Fibroblast of pulmonary artery (primary cell): ENCODE measurements around the gene MCCD1.
A peak's percentile ranks its signal among the peaks of the same experiment; 100 is the strongest.
"Not testable (repeated sequence)": the region's sequence is repeated elsewhere in the genome, so short reads cannot be mapped to it uniquely, and the experiment has no call there.

Source experiments
- DNase-seq: peaks from one replicate; pipeline ENCODE4 v3.0.0-alpha.2; 2010; ENCODE audit warnings: low read depth
- H3K4me3 ChIP-seq: replicated peaks from 2 replicates; pipeline ENCODE4 v1.5.1; 2011; ENCODE audit warnings: low read depth, mild to moderate bottlenecking, control low read depth, low read length, moderate library complexity
- TF ChIP-seq, protein P1 (sequence below): IDR thresholded peaks from 2 replicates; pipeline ENCODE4 v1.5.1; 2011; ENCODE audit warnings: mild to moderate bottlenecking, control low read depth, low read length, inconsistent platforms; ENCODE audit errors: missing control alignments

The MCCD1 gene

DNA sequence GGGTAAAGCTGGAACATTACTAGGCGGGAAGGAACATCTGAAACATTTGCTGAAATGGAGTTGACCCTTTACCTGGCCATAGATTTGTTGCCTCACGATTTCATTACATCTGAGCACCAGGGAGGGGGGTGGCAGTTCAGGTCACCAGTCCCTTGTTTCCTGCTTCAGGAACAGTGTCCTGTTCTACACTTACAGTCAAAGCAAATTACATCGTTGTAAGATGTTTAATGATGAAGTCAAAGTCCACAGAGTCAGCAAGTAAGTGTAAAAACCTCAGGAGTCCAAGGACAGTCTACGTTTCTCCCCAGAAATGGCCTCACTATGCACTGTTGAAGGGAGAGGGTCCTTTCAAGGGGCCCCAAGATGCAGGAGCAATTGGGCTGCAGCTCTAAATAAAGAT lies 39.7 kb upstream of the MCCD1 start:
- no peak for DNase-seq
- TF ChIP-seq, protein P1, sequence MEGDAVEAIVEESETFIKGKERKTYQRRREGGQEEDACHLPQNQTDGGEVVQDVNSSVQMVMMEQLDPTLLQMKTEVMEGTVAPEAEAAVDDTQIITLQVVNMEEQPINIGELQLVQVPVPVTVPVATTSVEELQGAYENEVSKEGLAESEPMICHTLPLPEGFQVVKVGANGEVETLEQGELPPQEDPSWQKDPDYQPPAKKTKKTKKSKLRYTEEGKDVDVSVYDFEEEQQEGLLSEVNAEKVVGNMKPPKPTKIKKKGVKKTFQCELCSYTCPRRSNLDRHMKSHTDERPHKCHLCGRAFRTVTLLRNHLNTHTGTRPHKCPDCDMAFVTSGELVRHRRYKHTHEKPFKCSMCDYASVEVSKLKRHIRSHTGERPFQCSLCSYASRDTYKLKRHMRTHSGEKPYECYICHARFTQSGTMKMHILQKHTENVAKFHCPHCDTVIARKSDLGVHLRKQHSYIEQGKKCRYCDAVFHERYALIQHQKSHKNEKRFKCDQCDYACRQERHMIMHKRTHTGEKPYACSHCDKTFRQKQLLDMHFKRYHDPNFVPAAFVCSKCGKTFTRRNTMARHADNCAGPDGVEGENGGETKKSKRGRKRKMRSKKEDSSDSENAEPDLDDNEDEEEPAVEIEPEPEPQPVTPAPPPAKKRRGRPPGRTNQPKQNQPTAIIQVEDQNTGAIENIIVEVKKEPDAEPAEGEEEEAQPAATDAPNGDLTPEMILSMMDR = no peak
- no peak overlapping the region for H3K4me3 ChIP-seq

DNA sequence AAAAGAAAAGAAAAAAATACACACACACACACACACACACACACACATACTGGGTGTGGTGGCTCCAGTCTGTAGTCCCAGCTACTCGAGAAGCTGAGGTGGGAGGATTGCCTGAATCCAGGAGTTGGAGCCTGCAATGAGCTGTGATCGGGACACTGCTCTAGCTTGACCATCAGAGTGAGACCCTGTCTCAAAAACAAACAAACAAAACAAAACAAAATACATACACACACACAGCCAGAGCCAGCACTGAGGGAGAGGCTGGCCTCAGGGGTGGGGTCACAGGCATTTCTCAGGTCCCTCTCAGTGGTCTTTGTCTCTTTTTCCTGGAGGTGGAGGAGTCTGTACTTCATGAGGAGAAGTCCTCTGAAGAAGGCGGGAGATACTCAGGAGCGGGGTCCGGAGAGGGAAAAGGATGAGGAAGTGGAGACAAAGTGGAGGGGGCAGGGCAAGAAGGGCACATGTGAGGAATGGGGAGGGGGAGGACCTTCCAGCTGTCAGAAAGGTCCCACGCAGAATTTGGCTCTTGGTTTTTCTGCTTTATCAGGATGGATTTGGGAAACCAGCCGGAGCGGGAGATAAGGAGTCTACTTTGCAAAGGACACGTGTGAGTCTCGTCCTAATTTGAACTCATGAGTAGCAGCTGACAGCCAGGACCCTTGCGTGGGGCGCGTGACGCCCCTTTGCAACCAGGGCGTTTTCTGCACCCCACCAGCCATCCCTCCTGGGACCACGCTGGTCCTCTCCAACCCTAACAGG lies 38.5 kb upstream of the MCCD1 start:
- DNase-seq = no peak
- TF ChIP-seq, protein P1 = no peak
- no peak overlapping the region for H3K4me3 ChIP-seq

DNA sequence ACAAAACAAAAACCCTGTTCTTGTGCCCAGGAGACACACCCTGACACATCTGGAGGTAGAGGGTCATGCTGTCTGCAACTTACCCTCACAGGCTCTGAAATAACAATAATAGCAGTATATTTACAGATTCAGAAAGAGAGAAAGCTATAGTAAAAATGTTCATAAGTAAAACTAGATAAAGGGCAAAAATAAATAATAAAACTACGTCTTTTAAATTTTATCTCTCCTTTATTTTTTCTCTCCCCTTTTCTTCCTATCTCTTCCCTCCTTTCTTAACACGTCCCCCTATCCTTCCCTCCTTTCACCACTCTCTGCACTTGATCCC lies 35.2 kb upstream of the MCCD1 start:
- peak overlapping the region; percentile 71 for H3K4me3 ChIP-seq
- not testable (repeated sequence) for DNase-seq

DNA sequence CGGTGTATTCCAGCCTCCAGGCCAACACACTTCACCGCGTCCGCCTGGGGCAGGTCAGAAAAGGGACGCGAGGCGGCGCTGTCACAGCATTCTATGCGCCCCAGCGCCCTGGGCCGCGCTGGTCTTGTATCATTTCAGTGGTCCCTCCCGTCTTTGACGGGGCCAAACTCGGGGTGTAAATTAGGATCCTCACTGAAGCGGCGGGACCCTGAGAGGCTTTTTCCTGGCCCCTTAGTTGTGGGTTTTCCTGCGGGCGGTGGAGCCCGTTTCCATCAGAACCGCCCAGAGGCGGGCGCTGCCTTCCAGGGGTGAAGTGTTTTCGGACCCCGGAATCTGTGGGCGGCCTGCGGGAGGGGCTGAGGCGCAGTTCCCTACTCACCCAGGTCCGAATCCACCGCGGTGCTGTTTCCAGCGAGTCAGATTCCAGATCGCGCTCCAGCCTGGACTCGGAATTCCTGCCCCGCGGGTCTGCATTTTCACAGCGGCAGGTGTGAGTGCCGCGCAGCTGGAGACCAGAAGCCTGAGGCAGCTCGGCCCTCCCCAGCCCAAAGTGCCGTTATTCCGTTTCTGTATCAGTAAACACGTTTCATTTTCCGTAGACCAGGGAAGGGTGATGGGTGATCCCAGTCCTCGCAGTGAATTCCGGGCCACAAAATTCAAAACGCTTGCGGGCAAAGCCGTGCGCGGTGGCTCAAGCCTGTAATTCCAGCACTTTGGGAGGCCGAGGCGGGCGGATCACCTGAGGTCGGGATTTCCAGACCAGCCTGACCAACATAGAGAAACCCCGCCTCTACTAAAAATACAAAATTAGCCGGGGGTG lies 34.7 kb upstream of the MCCD1 start:
- peak; percentile 76 for DNase-seq
- peak overlapping the region; percentile 71 for H3K4me3 ChIP-seq
- TF ChIP-seq, protein P1 = peak; percentile 81

DNA sequence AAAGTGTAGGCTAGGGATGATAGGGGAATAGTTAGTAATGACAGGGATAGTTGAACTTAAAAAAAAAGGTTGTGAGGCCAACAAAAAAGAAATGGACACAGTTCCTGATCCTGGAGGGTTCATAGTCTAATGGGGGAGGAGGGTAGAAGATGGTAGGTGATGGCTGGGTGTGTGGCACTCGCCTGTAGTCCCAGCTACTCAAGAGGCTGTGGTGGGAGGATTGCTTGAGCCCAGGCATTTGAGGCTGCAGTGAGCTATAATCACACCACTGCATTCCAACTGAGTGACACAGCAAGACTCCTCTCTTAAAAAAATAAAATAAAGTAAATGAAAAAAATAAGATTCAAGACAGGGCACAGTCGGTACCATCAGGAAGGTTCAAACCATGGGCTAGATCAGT lies 33.2 kb upstream of the MCCD1 start:
- peak; percentile 72 for DNase-seq
- TF ChIP-seq, protein P1 = no peak
- peak overlapping the region; percentile 71 for H3K4me3 ChIP-seq

DNA sequence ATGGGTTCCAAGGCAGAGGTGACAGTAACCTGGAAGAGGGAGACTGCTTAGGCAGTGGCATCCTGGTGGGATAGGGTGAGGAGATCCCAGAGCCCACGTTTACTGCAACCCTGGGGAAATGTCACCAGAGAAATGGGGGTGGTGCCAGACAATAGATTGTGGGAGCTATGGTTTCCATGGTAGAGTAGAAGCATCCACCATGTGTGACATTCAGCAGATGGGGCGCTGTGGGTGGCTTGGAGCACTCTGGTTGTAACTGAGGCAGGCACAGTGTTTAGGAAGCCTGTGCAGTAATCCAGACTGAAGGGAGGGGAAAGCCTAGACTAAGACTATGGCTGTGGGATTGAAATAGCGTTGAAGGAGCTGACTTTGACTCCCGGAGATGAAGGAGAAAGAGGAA lies 31.9 kb upstream of the MCCD1 start:
- not testable (repeated sequence) for DNase-seq
- peak overlapping the region; percentile 70 for H3K4me3 ChIP-seq

DNA sequence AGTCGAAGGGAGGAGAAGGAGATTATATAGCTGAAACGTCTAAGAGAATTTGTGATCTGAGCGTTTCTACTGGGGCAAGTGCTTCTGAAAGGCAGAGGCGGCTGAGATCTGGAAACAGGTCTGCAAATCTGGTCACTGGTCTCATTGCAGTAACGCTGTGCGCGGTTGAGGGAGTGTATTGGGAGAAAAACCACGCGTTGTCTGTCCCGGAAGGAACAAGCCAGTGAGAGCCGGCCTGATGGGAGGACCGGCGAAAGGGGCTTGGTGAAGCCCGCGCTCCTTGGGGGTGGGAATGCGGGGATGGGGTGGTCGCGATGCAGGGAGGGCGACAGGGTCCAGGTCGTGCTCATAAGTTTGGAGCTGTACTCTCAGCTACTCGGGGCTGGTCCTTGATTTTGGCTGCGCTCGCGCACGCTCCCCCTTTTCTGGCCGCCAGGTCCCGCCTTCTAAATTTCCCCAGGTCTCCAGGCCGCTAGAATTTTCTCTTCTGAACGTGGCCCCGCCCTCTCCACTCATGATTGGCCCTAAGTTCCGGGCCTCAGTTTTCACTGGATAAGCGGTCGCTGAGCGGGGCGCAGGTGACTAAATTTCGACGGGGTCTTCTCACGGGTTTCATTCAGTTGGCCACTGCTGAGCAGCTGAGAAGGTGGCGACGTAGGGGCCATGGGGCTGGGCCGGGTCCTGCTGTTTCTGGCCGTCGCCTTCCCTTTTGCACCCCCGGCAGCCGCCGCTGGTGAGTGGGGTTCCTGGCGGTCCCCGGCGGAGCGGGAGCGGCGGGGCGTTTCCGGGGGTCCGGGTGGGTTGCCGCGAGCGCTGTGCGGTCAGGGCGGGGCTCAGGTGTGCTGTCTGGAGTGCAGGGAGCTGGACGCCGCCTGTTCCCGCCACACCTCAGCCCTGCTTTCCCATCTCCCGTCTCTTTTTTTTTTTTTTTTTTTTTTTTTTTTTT lies 31.0 kb upstream of the MCCD1 start, which contains the start of gene MICB:
MICB (plus strand) TSS at position 615 of the 946 bp plus-strand sequence; CDS start at position 664, 49 bp downstream.
- H3K4me3 ChIP-seq = peak within 1 kb of the TSS; percentile 70
- DNase-seq = peak; percentile 77
- TF ChIP-seq, protein P1 = no peak
